Kidney epithelial cell (primary cell): ENCODE results near the gene CCDC126. TPM values are rescaled to one million over a fixed set of nuclear protein-coding genes. Genes with fewer than 3 reads are reported as not detected.

Experiments
- DNase-seq: peaks from one replicate; pipeline ENCODE4 v3.0.0-alpha.2; 2010; ENCODE audit warnings: low read depth
- H3K27me3 ChIP-seq: 2 replicates; pipeline ENCODE4 v1.6.0; 2011; ENCODE audit warnings: low read length; ENCODE audit not compliant: control insufficient read depth, insufficient read depth
- H3K36me3 ChIP-seq: 2 replicates; pipeline ENCODE4 v1.5.1; 2011; ENCODE audit warnings: low read length; ENCODE audit not compliant: control insufficient read depth, insufficient read depth
- H3K4me3 ChIP-seq: 2 replicates; pipeline ENCODE4 v1.5.1; 2011; ENCODE audit warnings: low read depth, mild to moderate bottlenecking, control low read depth, low read length
- CTCF ChIP-seq: IDR thresholded peaks from 2 replicates; pipeline ENCODE4 v1.5.1; 2011; ENCODE audit warnings: mild to moderate bottlenecking, moderate library complexity, low read length, control low read depth, inconsistent platforms; ENCODE audit not compliant: insufficient read depth, poor library complexity, severe bottlenecking
- total RNA-seq: library from RNA; depleted of rRNA; stranded (reverse); fragments of >200 nt; gene quantifications from 2 replicates; pipeline ENCODE4 v1.2.3, GENCODE V29; 2015

Gene CCDC126
- total RNA-seq, 1 donor from 2014 or later, result 14.2 TPM

GRCh38 chr7:23616593-23616992 lies 19.4 kb downstream of the CCDC126 start:
- Histone ChIP-seq H3K36me3 (no peaks in the 10 kb centered on the region), H3K27me3 (no peaks in the 10 kb centered on the region), H3K4me3 (no peak overlapping the region)
- TF ChIP-seq CTCF, result no peak
- DNase-seq, result no peak

GRCh38 chr7:23617482-23617881 lies 20.3 kb downstream of the CCDC126 start:
- DNase-seq, result no peak
- Histone ChIP-seq H3K4me3 (no peak overlapping the region), H3K27me3 (no peaks in the 10 kb centered on the region), H3K36me3 (no peaks in the 10 kb centered on the region)
- no peak for TF ChIP-seq CTCF

GRCh38 chr7:23618241-23618640 lies 21.1 kb downstream of the CCDC126 start:
- TF ChIP-seq CTCF, result no peak
- H3K4me3 ChIP-seq, result no peak overlapping the region
- no peak for DNase-seq
- H3K36me3 ChIP-seq, result no peaks in the 10 kb centered on the region
- no peaks in the 10 kb centered on the region for H3K27me3 ChIP-seq

- no peak for TF ChIP-seq CTCF
- no peak overlapping the region for H3K4me3 ChIP-seq
- H3K27me3 ChIP-seq, result no peaks in the 10 kb centered on the region
- H3K36me3 ChIP-seq, result no peaks in the 10 kb centered on the region
- no peak for DNase-seq
These were observed 22.0 kb downstream of the CCDC126 start for GRCh38 chr7:23619141-23619540.

- no peak for DNase-seq
- no peaks in the 10 kb centered on the region for H3K27me3 ChIP-seq
- H3K4me3 ChIP-seq, result no peak overlapping the region
- TF ChIP-seq CTCF, result no peak
- H3K36me3 ChIP-seq, result no peaks in the 10 kb centered on the region
These were observed 25.3 kb downstream of the CCDC126 start for GRCh38 chr7:23622506-23622925.

GRCh38 chr7:23628370-23628769 lies 31.2 kb downstream of the CCDC126 start:
- no peaks in the 10 kb centered on the region for H3K27me3 ChIP-seq
- no peak for DNase-seq
- no peaks in the 10 kb centered on the region for H3K36me3 ChIP-seq
- no peak overlapping the region for H3K4me3 ChIP-seq
- no peak for TF ChIP-seq CTCF
